ENCODE results near the gene CERK.

CERK gene

DNA sequence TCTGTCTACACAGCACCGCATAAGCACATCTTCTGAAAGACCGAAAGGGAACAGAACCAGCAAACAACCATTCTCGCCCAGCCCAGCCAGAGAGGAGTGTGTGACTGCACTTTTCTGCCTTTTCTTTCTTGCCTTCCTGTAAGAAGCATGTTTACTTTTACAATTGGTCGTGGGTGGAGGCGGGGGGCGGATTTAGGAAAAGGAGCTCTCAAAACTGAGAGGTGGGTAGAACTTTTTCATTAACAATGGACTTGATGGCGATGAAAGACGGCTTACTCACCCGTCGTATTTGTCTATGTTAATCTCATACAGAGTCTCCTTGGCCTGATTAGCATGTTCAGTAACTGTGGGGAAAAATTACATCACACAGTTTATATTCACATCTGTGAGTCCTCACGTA, 27.2 kb downstream of the CERK start:
- H3K27ac ChIP-seq = no peak overlapping the region
- TF ChIP-seq, protein P1, sequence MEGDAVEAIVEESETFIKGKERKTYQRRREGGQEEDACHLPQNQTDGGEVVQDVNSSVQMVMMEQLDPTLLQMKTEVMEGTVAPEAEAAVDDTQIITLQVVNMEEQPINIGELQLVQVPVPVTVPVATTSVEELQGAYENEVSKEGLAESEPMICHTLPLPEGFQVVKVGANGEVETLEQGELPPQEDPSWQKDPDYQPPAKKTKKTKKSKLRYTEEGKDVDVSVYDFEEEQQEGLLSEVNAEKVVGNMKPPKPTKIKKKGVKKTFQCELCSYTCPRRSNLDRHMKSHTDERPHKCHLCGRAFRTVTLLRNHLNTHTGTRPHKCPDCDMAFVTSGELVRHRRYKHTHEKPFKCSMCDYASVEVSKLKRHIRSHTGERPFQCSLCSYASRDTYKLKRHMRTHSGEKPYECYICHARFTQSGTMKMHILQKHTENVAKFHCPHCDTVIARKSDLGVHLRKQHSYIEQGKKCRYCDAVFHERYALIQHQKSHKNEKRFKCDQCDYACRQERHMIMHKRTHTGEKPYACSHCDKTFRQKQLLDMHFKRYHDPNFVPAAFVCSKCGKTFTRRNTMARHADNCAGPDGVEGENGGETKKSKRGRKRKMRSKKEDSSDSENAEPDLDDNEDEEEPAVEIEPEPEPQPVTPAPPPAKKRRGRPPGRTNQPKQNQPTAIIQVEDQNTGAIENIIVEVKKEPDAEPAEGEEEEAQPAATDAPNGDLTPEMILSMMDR (conservative IDR thresholded peaks at IDR 0.05) = no peak

DNA sequence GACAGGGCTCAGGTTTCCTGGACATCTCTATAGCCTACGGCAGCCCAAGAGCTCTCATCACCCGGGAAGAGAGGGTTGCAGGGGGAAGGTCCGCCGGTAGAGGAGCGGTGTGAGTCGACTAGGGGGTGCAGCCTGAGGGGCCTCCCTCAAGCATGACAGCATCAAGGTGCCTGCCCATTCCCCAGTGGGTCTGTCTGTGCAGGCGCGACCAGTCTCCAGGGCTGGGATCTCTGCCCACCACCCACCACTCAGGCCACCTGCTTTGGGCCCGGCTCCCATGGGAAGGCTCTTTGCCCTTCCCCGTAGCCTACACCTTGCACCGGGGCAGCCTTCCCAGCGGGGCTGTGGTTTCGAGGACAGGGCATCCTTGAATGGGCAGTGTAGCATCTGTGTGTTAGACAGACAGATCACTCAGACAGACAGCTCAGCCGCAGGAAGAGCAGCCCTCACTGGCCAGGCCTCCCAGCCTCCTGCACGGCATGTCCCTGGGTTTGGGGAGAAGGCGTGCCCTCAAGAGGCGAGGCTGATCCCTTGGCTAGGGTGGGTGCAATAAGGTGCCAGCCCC, 29.2 kb downstream of the CERK start:
- no peak overlapping the region for H3K27ac ChIP-seq
- TF ChIP-seq, protein P1 (conservative IDR thresholded peaks at IDR 0.05) = no peak

DNA sequence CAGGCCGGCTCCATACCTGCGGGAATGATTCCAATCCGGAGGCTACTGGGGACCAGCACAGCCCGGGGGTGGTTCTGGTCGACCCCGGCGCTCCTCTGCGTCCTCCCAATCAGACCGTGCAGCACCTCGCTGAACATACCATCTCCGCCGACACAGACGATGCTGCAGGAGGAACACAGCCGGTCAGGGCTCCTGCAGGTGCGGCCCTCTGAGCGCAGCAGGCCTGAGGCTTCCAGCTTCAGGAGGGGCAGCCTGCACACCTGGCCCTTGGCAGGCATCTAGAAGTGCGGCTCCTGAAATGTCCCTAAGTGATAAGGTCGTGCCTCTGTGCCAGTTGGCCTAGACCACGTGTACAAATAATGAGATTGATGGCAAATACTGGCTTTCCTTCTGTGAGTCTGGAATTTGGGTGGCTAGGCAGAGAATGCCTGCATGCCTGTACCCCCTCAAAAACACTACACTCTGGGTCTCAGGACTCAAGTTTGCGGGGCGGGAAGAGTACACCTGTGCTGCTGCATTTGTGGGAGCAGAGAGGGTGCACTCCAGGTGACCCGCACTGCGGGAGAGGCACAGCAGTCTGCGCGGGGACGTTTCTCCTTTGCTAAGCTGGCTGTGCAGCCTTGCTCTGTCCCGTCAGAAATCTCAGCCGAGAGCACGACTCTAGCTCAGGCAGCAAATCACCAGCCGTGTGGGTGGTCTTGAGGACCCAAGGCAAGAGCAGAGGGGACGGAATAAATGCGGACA, 30.1 kb downstream of the CERK start:
- no peak overlapping the region for H3K27ac ChIP-seq
- TF ChIP-seq, protein P1 (conservative IDR thresholded peaks at IDR 0.05) = no peak

DNA sequence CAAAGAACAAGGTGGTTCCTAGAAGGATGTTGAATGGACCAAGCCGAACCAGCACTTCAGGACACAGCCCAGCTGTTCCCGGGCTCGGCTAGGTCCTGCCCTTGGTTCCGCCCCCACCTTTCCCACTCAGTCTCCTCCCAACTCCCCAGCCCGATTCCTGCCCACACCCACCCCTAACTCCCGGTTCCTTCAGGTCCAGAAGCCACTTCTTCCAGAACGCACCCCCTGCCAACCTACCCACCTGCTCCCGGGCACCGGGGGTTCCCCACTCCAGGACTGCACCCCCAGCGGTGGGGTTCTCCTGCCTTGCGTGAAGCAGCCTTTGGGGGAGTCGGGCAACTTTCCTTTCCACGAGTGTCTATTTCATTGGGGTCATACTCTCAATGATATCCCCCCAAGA, 30.7 kb downstream of the CERK start:
- TF ChIP-seq, protein P1 (conservative IDR thresholded peaks at IDR 0.05) = no peak
- no peak overlapping the region for H3K27ac ChIP-seq

DNA sequence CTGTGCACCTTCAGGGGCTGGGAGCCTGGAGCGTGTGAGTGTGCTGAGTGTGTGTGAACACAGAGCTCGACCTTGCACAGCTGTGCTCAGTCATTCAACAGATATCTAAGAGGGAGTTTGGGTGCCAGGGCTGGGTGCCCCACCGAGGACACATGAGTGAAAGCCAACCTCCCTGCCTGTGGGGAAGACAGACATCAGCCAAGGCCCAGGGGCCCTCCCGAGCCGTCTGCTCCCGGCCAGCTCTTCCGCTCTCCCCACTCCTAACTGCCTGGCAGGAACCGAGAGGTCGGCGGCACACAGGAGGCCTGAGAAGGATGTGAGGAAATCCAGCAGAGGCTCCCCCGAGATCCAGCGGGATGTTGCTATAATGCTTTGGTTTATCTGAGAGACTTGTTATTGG, 32.0 kb downstream of the CERK start:
- no peak overlapping the region for H3K27ac ChIP-seq
- TF ChIP-seq, protein P1 (conservative IDR thresholded peaks at IDR 0.05) = no peak

DNA sequence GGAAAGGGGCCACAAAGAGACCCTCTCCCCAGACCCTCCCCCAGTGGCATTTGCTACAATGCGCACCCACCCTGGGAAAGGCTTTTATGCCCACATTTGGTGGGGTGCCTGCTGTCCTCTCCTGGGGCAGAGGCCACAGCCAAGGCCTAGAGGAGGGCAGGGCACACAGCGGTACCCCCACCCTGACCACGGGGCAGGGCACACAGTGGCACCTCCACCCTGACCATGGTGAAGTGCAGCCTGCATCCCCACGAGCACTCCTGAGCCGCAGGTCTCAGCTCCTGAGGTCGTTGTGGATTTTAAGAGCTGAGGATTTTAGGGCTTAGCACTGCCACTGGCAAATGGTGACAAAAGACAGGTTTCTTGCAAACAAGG, 34.1 kb downstream of the CERK start:
- no peak overlapping the region for H3K27ac ChIP-seq
- TF ChIP-seq, protein P1 (conservative IDR thresholded peaks at IDR 0.05) = no peak

DNA sequence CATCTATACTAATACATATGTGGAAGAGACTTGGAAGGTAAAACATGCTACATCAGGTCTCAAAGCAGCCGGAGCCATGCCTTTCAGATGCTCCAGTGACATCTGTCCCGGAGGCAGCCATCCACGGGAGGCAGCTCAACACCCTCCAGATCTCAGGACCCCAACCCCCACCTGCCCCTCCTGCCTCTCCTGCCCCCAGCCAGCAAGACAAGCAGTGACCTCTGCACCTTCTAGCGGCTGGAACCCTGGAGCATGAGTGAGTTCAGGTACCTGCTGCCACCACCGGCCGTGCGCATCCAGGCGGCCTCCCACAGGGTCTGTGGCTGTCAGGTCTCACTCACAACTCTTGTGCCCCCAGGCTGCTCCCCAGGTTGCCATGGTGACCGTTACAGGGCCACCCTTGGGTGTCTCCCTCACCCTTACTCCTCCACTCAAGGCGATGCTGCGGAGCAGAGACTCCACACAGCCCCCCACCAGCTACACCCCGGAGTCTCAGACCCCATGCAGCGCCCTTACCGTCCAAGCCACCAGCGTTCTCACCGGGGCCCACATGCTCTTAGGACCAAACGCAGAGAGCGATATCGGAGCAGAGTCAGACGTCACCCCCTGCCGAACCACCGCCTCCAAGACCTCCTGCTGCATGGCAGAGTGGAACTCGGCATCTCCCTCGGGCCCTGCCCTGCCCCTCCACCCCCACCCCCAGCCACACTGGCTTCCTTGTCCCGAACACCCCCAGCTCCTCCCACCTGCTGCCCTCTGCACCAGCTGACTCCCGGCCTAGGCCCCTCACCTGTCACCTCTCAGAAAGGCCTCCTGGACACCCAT, 34.7 kb downstream of the CERK start:
- no peak overlapping the region for H3K27ac ChIP-seq
- TF ChIP-seq, protein P1 (conservative IDR thresholded peaks at IDR 0.05) = no peak
